Cardiac fibroblast (primary cell): ENCODE data around the gene SELENOM.

ENCODE experiments used
- DNase-seq, 2 donors: peaks; one replicate each; pipeline versions ENCODE4 v3.0.0 to v3.0.0-alpha.2; 2010; ENCODE audit warnings: low read depth in 2 of 2
- H3K4me3 ChIP-seq, 2 donors: replicated peaks in 1 of 2; 1 replicate in 1 of 2; 2 replicates in 1 of 2; pipeline ENCODE4 v1.5.1; 2011; ENCODE audit warnings: low read depth in 2 of 2, low read length in 2 of 2, mild to moderate bottlenecking in 2 of 2, moderate library complexity in 1 of 2
- TF ChIP-seq, protein P1 (sequence below): IDR thresholded peaks from one replicate; pipeline ENCODE4 v1.5.1; 2011; ENCODE audit warnings: low read depth, mild to moderate bottlenecking, low read length, inconsistent platforms

SELENOM gene

DNA sequence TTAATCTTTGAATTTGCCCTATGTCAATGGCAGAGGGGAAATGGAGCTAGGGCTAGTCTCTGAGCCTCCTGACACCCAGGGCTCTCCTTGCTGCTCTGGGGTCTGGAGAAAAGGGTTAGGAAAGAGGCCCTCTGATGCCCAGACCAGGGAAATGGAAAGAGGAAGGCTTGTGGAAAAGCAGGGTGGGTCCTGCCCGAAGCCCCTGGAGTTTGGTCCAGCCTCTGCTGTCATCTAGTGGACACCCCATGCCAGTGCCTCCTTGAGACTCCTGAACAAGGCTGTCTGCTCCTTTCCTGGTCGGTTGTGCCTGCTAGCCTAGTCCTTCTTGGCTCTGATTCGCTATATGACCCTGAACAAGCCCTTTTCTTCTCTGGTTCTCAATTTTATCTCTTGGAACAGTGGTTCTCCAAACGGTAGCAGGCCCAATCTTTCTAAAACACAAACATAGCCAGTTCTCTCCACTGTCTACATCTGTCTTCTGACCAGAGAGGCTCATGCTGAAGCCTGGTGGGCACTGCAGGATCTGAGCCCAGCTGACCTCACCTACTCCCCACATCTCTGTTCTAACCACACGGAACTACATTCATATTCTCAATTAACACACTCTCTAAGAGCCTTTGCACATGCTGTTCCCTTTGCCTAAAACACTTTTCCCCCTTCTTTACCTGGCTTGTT is 41.7 kb upstream of the SELENOM start:
- no peak overlapping the region for H3K4me3 ChIP-seq
- TF ChIP-seq, protein P1, sequence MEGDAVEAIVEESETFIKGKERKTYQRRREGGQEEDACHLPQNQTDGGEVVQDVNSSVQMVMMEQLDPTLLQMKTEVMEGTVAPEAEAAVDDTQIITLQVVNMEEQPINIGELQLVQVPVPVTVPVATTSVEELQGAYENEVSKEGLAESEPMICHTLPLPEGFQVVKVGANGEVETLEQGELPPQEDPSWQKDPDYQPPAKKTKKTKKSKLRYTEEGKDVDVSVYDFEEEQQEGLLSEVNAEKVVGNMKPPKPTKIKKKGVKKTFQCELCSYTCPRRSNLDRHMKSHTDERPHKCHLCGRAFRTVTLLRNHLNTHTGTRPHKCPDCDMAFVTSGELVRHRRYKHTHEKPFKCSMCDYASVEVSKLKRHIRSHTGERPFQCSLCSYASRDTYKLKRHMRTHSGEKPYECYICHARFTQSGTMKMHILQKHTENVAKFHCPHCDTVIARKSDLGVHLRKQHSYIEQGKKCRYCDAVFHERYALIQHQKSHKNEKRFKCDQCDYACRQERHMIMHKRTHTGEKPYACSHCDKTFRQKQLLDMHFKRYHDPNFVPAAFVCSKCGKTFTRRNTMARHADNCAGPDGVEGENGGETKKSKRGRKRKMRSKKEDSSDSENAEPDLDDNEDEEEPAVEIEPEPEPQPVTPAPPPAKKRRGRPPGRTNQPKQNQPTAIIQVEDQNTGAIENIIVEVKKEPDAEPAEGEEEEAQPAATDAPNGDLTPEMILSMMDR = peak; percentile 99
- DNase-seq = peak; percentile 84 to 90

DNA sequence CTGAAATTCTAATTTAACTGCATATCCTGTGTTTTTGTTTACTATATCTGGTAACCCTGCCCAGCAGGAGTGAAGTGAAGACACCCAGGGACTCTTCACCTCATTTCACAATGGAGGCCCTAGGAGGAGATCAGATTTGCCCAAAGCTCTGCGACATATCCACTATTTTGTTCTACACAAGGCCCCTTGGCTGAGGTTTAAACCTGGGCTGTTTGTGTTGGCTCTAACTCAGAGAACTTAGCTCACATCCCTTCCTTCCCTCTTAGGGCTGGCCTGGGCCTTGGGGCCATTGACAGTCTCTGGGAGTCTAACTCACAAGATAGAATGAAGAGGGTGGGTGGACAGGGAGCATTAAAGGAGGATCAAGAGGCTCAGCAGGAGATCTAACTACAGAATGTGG is 41.1 kb upstream of the SELENOM start:
- no peak overlapping the region for H3K4me3 ChIP-seq

DNA sequence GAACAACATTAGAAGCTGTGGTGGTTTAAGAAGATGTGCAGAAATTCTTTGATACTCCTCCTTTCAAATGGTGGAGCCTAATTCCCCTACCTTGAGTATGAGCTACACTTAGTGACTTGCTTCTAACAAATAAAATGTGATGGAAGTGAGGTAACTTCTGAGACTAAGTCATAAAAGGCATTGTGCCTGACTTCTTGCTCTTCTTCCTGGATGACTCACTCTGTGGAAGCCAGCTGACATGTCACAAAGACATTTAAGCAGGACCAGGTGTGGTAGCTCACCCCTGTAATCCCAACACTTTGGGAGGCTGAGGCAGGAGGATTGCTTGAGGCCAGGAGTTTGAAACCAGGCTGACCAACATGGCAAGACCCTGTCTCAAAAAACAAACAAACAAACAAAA is 36.9 kb upstream of the SELENOM start:
- H3K4me3 ChIP-seq = no peak overlapping the region
- DNase-seq = peak in 1 of 2 donors; percentile 67
- TF ChIP-seq, protein P1 = no peak

More for the DNA sequence above, 41.1 kb upstream of the SELENOM start:
- TF ChIP-seq, protein P1 = no peak
- peak; percentile 71 to 72 for DNase-seq

DNA sequence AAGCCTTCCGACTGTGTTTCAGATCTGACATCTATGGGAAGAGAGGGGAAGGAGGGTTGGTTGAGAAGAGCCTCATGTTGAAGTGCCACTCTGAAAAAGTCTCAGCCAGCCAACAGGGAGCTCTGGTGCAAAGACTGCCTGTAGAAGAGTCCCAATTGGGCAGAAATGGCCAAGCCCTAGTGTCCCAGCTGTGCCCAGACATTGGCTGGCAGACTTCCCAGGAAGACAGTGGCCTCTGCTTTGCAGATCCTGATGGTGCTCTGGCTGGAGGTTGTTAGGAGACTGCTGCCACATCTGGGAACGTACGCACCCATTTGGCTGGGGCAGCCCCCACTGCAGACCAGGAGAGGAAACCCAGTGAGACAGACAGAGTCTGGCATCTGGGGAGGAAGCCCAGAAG is 36.2 kb upstream of the SELENOM start:
- TF ChIP-seq, protein P1 = no peak
- DNase-seq = no peak
- no peak overlapping the region for H3K4me3 ChIP-seq

DNA sequence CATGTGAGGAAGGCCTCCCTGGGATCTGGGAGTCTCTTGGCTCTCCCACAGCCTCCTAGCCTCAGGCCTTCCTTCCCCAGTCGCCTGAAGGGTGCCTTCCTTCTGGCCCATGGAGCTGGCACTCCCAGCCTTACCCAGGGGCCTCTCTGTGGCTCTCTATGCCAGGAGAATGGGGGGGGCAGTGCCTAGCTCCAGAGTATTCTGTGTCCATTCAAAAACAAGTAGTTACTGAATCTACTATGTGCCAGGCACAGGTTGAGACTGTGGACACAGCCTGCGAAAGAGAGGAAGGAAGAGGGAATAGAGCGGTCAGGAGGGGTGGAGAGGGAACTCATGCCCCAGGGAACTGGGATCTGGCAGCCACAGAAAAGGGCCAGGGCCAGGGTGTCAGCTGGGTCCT is 35.7 kb upstream of the SELENOM start:
- no peak overlapping the region for H3K4me3 ChIP-seq
- DNase-seq = no peak
- TF ChIP-seq, protein P1 = no peak

DNA sequence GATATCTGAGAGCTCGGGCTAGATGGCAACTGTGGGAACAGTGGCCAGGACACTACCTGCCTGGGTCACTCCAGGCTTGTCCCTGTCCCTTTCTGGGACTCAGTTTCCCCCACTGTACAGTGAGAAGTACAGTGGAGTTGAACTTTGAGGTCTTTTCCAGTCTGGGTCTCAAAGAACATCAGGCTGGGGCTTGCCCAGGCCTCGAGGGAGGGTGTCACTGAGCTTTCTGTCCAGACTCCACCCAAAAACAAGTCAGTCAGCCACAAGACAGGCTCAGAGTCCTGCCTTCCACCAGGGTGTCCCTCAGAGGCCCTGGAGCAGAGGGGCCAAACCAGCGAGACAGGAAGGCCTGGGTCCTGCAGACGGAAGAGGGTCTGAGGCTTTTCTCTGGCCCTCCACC is 34.9 kb upstream of the SELENOM start:
- TF ChIP-seq, protein P1 = no peak
- no peak overlapping the region for H3K4me3 ChIP-seq

DNA sequence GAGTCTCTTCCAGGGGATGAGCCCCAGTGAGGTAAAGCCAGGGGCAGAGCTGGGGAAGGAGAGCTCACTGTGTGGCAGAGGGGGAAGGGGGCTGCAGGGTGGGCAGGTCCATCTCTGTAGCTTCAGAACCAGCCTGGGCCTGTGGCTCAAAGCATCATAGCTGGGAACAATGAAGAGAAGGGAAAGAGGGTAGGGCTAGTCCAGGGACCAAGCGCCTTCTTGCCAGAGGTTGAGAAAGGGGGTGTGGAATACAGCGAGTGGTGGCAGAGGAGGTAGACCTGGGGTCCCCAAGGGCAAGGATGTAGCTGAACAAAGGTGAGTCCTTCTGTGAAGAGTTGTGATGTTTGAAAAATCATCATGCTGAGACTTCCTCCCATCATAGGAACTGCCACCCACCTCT is 34.2 kb upstream of the SELENOM start:
- TF ChIP-seq, protein P1 = no peak
- DNase-seq = no peak
- H3K4me3 ChIP-seq = no peak overlapping the region

More for the DNA sequence above, 34.9 kb upstream of the SELENOM start:
- DNase-seq = no peak
